Epithelial cell of prostate (primary cell): ENCODE data around the gene SNORC.

Experiments used
- DNase-seq: peaks from one replicate; pipeline ENCODE4 v3.0.0-alpha.2; 2011; ENCODE audit warnings: low read depth, low spot score
- H3K27ac ChIP-seq: fragments of 450-650 bp; 2 replicates; pipeline ENCODE4 v1.5.1; 2017; ENCODE audit warnings: mild to moderate bottlenecking

The SNORC gene

DNA sequence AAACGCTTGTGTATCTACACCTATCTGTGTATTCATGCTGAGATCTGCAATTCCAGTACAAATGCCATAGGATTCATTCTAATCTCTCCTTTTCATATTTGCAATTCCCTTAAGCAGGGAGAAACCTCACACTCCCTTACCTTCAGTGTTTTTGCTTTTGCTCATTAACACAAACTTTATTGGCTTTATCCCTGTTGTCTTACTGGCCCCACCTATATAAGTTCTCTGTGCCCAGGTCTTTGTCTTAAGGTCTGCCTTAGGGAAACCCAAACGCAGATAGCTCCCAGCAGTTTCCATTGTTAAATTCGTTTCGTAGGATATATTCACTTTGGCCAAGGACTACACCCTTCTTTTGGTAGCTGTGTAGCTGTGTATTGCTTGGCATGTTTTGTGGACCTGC, 4.0 kb upstream of the SNORC start:
- DNase-seq = no peak
- no peak overlapping the region for H3K27ac ChIP-seq

DNA sequence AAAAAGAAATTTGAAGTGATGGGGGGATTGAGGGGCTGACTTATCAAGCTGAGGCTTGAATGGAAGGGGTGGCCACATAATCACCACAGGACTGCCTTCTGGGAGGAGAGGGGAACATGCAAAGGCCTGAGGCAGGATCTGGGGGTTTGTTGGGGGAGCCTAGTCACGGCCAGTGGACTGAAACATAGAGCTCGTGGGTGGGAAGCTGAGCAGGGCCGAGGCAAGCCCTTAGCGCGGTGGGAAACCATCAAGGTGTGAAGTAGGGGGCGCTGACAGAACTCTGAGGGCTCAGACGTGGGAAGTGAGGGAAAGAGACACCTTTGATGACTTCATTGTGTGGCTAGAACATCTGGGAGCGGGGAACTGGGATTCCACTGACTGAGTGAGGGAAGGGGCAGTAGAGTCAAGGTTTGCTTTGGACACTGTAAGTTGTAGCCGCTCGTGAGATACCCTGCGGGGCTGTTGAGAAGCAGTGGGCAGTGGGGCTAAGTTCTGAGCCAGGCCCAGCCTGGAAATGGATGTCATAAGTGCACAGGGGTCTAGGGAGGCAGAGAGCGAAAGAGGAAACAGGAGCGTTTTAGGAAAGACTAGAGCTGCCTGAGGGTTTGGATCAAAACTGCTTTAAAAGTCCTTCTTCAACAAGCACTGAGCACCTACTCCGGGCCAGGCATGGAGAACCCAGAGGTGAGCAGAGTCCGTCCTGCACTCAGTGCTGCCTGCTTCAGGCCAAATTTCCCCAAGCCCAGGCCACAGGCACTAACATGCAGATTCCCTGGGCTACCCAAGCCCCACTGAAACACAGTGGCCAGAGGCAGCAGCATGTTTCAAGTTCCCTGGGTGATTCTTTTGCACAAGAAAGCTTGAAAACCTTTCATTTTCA, 686 bp upstream of the SNORC start:
- no peak for DNase-seq

DNA sequence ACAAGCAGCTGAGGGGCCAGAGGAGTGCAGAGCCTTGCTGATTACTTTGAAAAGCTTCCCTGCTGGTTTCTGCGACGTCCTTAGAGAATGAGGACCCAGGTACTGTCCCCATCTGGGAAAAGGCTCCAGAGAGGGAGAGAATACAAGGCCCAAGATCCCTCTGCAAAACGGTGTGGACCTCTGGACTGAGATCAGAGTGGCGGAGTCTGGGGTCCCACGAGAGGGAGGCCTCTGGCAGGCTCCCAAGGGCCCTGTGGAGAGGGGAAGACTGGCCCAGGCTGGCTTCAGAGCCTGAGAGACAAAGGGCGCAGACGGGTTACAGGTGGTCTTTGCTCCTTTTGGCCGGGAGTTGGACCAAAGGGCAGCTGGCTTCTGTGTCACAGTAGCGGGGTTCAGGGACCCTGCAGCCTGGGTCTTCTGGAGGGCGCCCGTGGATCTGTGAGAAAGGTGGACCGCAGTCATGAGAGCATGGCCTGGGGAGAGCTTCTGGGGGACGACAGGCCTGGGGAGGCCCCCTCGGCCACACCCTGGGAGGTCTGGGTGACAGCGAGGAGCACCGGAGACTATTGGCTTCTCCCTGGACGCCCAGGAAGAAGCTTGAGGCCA, 805 bp downstream of the SNORC start:
- H3K27ac ChIP-seq = no peak overlapping the region
- no peak for DNase-seq

More for the DNA sequence above, 686 bp upstream of the SNORC start:
- H3K27ac ChIP-seq = no peak overlapping the region

DNA sequence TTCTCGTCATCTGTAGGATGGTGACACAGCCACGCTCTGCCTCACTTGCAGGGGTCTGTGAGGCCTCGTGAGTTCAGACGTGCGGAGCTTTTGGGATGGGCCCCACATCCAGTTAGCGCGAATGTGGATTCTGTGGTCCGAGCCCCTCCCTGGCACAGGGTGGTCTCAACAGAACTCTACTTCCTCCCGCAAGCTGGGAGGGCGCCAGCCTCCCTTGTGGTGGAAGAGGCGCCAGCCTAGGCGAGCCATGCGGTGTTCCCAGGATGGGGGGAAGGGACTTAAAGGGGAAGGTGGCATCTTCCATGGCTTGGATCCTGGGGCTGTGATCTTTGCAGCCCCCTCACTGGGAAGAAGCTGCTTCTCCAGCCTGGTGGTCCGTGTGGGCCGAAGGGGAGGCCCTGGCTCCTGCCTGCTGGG, 1.4 kb downstream of the SNORC start:
- no peak overlapping the region for H3K27ac ChIP-seq
- DNase-seq = no peak

DNA sequence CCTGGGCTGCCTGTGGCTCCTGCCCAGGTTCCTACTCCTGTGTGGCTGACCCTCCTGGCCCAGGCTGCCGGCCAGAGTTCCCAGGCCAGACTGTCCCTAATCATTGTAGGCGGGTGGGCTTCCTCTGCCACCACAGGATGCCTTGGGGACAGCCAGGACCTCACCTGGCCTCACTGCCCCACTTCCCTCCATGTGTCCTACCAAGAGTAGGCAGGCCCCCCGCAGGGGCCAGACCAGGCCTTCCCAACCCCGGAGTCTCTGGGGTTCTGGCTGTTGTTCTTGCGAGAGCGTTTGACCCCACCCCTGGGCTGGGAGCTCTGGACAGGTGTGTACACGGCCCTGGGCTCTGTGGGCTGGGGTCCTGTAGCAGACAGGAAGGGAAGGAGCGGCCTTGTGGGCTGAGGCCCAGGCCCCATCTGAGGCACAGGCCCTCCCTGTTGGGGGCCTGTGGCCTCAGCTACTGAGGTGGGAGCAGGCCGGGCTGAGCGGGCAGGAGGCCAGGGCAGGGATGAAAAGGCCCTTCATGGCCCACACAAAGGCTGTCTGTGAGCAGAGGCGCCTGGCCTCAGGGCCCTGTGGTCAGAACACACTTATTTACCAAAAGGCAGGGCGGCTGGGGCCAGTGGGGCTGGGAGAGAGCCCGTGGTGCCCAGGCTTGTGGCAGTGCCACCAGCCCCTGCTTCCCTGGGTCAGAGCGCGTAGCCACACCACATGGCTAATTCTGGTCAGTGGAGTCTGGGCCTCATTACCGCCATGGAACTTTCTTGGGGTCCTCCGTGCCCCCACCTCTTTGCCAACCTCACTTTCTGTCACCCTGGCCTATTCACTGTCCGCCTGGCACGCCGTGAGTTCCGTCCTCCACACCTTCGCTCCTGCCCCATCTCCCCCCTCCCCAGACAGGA, 2.0 kb downstream of the SNORC start:
- no peak for DNase-seq
- no peak overlapping the region for H3K27ac ChIP-seq

DNA sequence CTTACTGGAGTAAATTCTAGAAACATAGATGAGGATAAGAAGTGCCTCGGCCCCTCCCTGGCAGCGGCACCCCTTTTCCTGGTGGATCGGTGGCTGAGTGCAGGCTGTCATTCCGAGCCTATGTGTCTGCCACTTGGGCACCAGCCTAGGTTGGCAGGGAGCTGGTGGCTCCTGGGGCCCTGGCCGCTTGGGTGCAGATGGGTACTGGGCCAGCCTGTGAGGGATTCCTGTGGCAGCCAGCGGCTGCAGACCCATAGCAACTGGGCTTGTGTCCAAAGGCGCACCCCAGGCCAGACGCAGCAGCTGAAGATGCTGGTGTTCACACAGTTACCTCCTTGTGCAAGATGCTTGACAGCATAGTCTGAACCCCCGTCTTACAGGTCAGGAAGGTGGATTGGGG, 2.8 kb downstream of the SNORC start:
- DNase-seq = no peak
- no peak overlapping the region for H3K27ac ChIP-seq

DNA sequence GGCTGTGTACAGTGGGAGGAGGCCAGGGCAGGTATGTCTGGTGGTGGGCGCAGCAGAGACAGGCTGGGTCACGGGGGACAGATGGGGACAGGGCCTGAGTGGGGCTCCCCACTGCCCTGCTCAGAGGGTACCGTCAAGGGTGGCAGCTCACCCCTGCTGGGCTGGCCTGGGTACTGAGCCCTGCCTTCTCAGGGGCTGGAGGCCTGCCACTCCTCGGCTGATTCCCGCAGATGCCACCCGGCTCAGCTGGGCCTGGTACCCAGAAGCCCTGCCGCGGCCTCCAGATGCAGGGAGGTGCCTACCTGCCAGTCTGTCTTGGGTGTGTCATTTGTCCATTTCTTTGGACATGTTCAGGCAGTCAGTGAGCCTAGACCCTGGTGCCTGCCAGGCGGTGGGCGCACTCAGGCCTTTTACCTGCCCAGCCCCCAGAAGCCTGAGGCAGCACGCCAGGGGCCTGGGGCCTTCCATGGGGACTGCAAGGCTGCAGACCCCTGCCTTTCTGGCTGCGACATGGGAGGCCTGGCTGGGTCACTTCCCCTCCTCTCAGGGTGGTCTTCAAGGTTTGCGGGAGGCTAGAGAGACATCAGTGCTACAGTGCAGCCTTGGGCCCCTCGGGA, 3.3 kb downstream of the SNORC start:
- H3K27ac ChIP-seq = no peak overlapping the region
- DNase-seq = no peak

DNA sequence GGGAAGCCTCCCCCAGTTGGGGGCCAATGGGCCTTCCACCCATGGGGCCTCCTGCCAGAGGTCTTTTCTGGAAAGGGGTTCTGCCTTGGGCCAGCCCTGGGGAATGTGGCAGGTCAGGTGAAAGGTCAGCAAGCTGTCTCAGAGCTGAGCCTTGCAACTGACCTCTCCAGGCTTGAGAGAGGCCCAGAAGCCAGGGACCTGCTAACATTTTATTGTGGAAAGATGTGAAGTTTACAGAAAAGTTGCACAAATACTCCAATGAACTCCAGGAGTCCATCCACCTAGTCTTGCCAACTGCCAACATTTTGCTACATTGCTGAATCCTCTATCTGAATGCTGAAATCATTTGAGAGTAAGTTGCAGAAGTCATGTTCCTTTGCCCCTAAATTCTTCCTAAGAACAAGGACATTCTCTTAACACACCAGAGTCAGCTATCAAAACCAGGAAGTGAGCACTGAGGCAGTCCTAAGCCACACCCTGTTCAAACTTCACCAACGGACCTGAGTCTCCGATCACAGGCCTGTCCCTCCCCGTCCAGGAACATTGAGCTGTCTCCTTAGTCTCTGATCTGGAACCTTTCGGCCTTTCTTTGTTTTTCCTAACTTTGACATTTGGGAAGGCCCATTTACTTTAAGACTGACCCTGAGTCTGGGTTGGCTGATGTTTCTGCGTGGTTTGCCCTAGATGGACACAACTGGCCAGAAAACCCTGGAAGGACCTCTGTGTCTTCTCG, 4.0 kb downstream of the SNORC start:
- DNase-seq = no peak

DNA sequence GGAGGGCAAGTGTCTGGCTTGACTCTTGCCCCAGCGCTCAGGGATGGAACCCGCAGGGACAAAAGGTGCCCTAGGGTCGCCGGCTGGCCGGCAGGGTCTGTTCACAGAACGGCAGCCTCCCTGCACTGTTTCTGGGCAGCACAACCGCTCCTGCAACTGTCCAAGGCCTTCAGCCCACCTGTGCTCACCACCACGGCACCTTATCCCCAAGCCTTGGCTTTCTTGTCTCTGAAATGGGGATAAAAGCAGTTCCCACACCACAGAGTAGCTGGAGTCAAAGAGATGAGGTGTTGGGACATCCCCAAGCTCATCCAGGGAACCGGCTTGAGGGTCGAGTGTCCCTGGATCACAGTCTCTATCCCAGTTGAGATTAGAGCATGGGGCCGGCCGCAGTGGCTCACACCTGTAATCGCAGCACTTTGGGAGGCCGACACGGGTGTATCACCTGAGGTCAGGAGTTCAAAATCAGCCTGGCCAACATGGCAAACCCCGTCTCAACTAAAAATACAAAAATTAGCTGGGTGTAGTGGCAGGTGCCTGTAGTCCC, 4.7 kb downstream of the SNORC start:
- no peak overlapping the region for H3K27ac ChIP-seq
- DNase-seq = no peak

More for the DNA sequence above, 4.0 kb downstream of the SNORC start:
- no peak overlapping the region for H3K27ac ChIP-seq

DNA sequence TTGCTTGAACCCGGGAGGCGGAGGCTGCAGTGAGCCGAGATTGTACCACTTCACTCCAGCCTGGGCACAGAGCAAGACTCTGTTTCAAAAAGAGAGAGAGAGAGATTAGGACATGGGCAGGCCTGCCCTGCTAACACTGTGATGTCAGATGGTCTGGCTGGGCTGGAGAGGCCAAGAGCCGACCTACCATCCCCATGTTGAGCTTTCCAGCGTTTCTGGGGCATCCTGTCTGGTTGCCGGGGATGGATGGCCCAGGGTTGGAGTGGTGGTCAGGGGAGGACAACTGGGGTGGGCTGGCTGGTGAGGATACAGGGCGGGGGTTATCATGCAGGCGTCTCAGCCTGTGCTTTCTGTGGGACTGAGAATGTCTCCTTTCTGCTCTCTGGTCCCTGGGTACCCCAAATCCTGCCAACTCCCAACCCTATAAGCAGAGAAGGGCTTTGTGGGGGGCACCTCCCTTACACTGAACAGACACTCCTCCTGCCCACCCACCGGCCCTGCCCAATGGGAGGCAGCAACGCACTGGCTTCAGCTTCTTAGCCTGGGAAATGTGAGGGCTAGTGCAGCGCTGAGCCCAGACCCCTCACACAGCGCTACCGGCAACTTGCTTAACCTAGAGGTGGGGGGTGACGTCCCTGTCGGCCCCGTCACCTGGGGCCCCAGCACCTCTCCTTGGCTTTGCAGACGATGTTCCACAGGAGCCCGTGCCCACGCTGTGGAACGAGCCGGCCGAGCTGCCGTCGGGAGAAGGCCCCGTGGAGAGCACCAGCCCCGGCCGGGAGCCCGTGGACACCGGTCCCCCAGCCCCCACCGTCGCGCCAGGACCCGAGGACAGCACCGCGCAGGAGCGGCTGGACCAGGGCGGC, 5.4 kb downstream of the SNORC start:
- no peak for DNase-seq
- no peak overlapping the region for H3K27ac ChIP-seq

DNA sequence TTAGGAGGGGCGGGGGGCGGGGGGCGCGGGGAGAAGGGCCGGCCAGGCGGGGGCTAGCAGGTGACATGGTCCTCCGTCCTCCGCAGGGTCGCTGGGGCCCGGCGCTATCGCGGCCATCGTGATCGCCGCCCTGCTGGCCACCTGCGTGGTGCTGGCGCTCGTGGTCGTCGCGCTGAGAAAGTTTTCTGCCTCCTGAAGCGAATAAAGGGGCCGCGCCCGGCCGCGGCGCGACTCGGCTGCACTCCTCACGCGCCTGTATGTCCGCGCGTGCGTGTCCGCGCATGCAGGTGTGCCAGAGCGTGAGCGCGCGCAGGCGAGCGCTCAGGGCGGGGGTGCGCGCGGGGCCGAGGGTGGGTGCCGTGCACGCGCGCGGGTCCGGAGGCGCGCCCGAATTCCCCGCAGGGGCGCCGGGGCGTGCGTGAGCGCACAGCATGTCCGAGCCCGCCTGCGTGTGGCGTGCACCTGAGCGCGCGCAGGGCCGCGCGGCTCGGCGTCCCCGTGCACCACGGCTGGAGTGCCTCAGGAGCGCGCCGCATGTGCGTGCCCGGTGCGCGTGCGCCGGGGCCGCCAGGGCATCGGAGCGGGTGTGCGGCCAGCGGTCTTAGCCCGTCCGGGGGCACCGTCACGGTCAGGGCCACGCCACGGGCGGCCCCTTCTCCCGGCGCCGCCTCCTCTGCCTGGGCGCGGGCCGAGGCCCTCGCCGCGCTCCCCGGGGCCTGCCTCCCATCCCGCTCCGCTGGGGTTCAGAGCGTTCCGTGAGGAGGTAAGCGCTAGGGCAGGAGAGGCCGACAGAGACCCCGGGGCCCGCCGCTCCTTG, 6.3 kb downstream of the SNORC start:
- H3K27ac ChIP-seq = no peak overlapping the region
- DNase-seq = no peak

DNA sequence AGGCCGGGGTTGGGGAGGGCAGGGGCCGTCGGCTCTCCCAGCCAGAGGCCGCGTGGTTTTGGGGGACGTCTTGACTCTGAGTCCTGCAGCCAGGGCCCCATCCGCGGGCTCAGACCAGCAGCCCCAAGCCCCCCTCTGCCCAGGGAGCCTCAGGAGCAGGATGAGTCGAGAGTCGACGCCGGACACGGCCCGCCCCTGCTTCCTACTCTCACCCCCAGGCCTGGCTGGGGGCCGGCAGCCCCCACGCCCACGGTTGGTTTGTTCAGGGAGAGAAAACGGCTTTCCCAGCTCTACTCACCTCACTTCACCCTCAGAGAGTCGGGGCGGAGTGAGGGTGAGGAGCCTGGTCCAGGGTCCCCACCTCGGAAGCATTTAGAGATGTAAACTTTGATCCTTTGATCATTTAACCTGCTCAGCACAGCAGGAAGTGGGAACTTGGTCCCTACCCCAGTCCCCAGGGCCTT, 6.9 kb downstream of the SNORC start:
- H3K27ac ChIP-seq = no peak overlapping the region
- DNase-seq = no peak

DNA sequence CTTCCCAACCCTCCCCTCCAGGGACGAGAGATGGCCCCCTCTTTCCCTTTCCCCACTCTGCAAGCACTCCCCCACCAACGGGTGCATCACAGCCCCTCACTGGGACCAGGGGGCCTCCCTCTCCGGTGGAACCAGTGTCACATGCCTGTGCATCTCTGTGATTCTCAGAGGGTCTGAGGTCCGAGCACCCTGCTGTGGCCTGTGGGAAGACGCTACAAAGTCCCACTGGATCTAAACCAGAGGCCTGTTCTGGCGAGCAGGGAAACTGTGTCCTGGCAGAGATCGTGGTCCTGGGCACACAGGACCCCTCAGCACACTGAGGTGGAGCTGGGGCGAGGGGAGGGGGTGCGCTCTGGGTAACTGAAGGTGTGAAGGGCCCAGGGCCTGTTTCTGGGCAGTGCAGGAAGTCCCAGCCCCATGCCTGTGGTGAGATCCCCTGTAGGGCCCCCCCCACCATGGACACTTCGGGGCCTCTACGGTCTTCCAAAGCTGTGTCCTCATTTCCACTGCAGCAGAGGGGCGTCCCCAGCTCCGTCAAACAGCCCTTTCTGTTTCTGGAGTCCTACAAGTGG, 8.0 kb downstream of the SNORC start:
- no peak for DNase-seq
- no peak overlapping the region for H3K27ac ChIP-seq

DNA sequence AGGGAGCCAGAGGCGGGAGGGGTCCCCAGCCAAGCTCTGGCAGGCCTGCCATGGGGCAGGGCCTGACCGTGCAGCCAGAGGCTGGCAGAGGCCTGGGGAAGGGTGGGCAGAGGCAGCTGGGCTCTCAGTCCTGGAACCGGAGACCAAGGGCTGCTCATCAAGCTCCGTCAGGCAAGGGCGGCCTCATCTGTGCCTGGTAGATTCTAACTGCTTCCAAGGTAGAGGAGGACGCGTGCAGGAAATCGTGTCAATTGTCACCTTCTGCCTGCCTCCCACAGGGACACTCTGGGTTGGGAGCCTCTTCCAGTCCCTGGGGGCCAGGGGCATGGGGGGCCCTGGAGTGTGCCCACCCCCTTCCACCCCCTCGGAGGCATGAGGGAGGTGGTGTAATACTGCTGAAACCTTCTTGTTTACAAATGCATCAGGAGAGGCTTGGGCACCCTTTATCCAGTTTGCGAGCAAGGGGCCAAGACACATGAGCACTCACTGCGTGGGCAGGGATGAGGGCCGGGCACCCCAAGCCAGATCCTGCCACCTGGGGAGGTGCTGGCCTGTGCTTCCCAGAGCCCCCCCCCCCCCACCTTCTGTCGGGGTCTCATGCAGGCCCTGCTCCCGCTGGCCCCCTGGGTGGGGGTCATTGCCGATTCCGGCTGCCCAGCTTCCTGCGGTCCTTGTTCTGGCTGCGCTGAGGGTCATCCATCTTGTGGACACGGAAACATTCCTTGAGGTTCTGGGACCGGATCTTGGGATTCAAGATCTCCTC, 9.0 kb downstream of the SNORC start:
- no peak overlapping the region for H3K27ac ChIP-seq
- DNase-seq = no peak

DNA sequence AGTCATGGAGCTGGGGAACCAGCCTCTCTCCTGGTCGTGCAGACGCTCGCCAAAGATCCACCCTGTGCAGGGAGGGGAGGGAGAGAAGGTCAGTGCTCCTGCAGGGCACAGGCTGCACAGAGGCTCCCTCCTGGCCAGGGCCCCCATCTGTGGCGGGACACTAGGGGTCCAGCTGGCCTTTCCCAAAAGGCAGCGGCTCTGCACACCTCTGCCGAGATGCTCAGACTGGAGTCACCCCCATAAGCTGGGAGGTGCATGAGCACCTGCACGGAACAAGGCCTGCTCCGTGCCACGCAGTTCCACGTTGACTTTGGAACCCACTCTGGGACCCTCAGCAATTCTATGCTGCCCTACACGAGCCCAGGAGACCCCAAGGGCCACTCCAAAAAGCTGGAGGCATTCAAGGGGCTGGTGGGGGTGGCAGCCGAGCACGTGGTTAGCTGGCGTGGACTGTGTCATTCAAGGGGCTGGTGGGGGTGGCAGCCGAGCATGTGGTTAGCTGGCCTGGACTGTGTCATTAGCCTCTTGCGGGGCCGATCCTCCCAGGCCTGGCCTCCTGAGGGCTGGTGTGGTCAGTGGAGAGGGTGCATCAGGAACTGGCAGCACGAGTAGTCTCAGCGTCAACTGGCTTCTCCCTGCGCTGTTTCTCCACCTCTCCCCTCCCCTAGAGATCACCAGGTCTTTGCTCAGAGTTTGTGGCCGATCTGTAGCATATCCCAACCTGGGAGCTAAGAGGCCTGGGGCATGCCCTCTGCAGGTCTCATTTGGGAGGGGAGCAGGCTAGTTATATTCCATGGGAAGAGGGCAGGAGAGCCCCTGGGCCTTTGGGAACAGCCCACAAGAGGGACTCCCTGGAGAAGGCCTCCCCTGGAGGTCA, 9.8 kb downstream of the SNORC start:
- no peak overlapping the region for H3K27ac ChIP-seq
- DNase-seq = no peak
